Endothelial cell of umbilical vein (primary cell): ENCODE measurements around the gene GRIN3A. TPM values are rescaled to one million over a fixed set of nuclear protein-coding genes. Genes with fewer than 3 reads are reported as not detected.

Source experiments
- BruUV-seq: library from RNA; stranded (reverse); fragments of 400-500 nt; replicated peaks from 2 replicates; lab custom pipeline; 2021; lab: Mats Ljungman, UMichigan
- CTCF ChIA-PET: fragments of 300-600, 350-600 bp; sonication (Branson Sonifier 250); formaldehyde crosslinking; loops from one replicate; lab custom pipeline; 2021; ENCODE audit warnings: antibody characterized with exemption, inconsistent platforms; lab: Charles Lee
- POLR2A ChIA-PET: fragments of 300-600, 350-600 bp; sonication (Branson Sonifier 250); formaldehyde crosslinking; loops from one replicate; lab custom pipeline; 2021; ENCODE audit warnings: antibody characterized with exemption, inconsistent platforms; lab: Charles Lee
- DNase-seq: peaks from one replicate; pipeline ENCODE4 v3.0.0-alpha.2; 2011; ENCODE audit warnings: low read depth, low spot score
- FAIRE-seq: peaks from 2 replicates; lab custom pipeline; 2011; peaks lifted over from hg19 to GRCh38; lab: Jason Lieb, UNC
- H2AFZ ChIP-seq: 2 replicates; pipeline ENCODE4 v1.6.0; 2012; ENCODE audit warnings: low read depth, low read length, control low read depth, inconsistent platforms
- H3K27ac ChIP-seq: 2 replicates; pipeline ENCODE4 v1.5.1; 2011; ENCODE audit warnings: low read depth, mild to moderate bottlenecking, control low read depth, low read length, moderate library complexity; ENCODE audit not compliant: insufficient read depth
- H3K27me3 ChIP-seq, 2 experiments: 2 replicates each; pipeline versions ENCODE4 v1.6.0 to v1.6.1; 2011; ENCODE audit warnings: low read length in 2 of 2, mixed read lengths in 1 of 2; ENCODE audit not compliant: control insufficient read depth in 2 of 2, insufficient read depth in 2 of 2
- H3K36me3 ChIP-seq, 2 experiments: 2 replicates in 1 of 2; 3 replicates in 1 of 2; pipeline ENCODE4 v1.5.1; 2011; ENCODE audit warnings: low read length in 2 of 2, mild to moderate bottlenecking in 1 of 2, moderate library complexity in 1 of 2; ENCODE audit not compliant: control insufficient read depth in 2 of 2, insufficient read depth in 2 of 2; ENCODE audit errors: extremely low read depth in 1 of 2
- H3K4me1 ChIP-seq: 3 replicates; pipeline ENCODE4 v1.5.1; 2011; ENCODE audit warnings: mild to moderate bottlenecking, low read length; ENCODE audit not compliant: control insufficient read depth, insufficient read depth; ENCODE audit errors: extremely low read depth
- H3K4me2 ChIP-seq: 2 replicates; pipeline ENCODE4 v1.6.1; 2011; ENCODE audit warnings: low read length, control low read depth, mixed read lengths; ENCODE audit not compliant: insufficient read depth
- H3K4me3 ChIP-seq, 3 experiments: fragments of 200-600 bp in 1 of 3; sonication (generic), shearing (Covaris generic) in 1 of 3; replicated peaks in 1 of 3; 2 replicates each; pipeline ENCODE4 v1.5.1; 2011 to 2016; ENCODE audit warnings: control low read depth in 3 of 3, low read length in 3 of 3, mild to moderate bottlenecking in 2 of 3, inconsistent platforms in 1 of 3, low read depth in 1 of 3, moderate library complexity in 1 of 3; ENCODE audit not compliant: insufficient read depth in 1 of 3
- H3K79me2 ChIP-seq: 2 replicates; pipeline ENCODE4 v1.6.0; 2012; ENCODE audit warnings: low read length, inconsistent platforms; ENCODE audit not compliant: control insufficient read depth, insufficient read depth
- H3K9ac ChIP-seq: replicated peaks from 2 replicates; pipeline ENCODE3; 2011; ENCODE audit warnings: low read length, control low read depth; ENCODE audit not compliant: insufficient read depth; ENCODE audit errors: extremely low read depth
- H3K9me1 ChIP-seq: replicated peaks from 3 replicates; pipeline ENCODE4 v1.6.0; 2011; ENCODE audit warnings: mild to moderate bottlenecking, low read length; ENCODE audit not compliant: control insufficient read depth, insufficient read depth; ENCODE audit errors: extremely low read depth
- H3K9me3 ChIP-seq: replicated peaks from 2 replicates; pipeline ENCODE4 v1.5.1; 2012; ENCODE audit warnings: low read length, inconsistent platforms; ENCODE audit not compliant: control insufficient read depth, insufficient read depth
- H4K20me1 ChIP-seq: replicated peaks from 2 replicates; pipeline ENCODE3; 2011; ENCODE audit warnings: mild to moderate bottlenecking, low read length; ENCODE audit not compliant: control insufficient read depth, insufficient read depth; ENCODE audit errors: extremely low read depth
- EZH2 ChIP-seq: IDR thresholded peaks from 2 replicates; pipeline ENCODE4 v1.6.1; 2012; ENCODE audit warnings: borderline replicate concordance, low read depth, mild to moderate bottlenecking, moderate library complexity, low read length, inconsistent platforms; ENCODE audit not compliant: severe bottlenecking
- FOS ChIP-seq: IDR thresholded peaks from 2 replicates; pipeline ENCODE4 v1.6.1; 2011; ENCODE audit warnings: mild to moderate bottlenecking, low read length, moderate library complexity, borderline replicate concordance; ENCODE audit not compliant: insufficient read depth
- GATA2 ChIP-seq: IDR thresholded peaks from 2 replicates; pipeline ENCODE4 v1.7.0; 2011; ENCODE audit warnings: low read depth, mild to moderate bottlenecking, moderate library complexity, mixed read lengths, low read length; ENCODE audit not compliant: insufficient read length, insufficient read depth
- JUN ChIP-seq: IDR thresholded peaks from 2 replicates; pipeline ENCODE4 v1.6.1; 2011; ENCODE audit warnings: borderline replicate concordance, low read depth; ENCODE audit not compliant: insufficient read length, insufficient read depth
- MAX ChIP-seq: IDR thresholded peaks from 2 replicates; pipeline ENCODE4 v1.6.1; 2011; ENCODE audit not compliant: insufficient read depth, insufficient read length
- MYC ChIP-seq: IDR thresholded peaks from one replicate; pipeline ENCODE4 v1.6.1; 2011; ENCODE audit warnings: mild to moderate bottlenecking, low read depth, low read length
- POLR2A ChIP-seq: IDR thresholded peaks from 2 replicates; pipeline ENCODE4 v1.6.1; 2012; ENCODE audit warnings: low read depth, mild to moderate bottlenecking, control low read depth, low read length
- POLR2AphosphoS5 ChIP-seq: IDR thresholded peaks from 2 replicates; pipeline ENCODE4 v1.6.1; 2012; ENCODE audit warnings: low read depth, mild to moderate bottlenecking, control low read depth, low read length, moderate library complexity; ENCODE audit not compliant: insufficient read depth
- dilution Hi-C: fragments of 300-500 bp; cut with MboI; formaldehyde crosslinking; loops from one replicate; pipeline ENCODE4 v1.15.0; 2019; ENCODE audit warnings: low sequenced_read_pairs; ENCODE audit not compliant: extremely low pct_ligation_motif_present
- intact Hi-C: fragments of 100-400 bp; cut with micrococcal nuclease; formaldehyde crosslinking; loops from one replicate; pipeline ENCODE4 v1.10.0; 2022
- polyA plus RNA-seq, 4 experiments: library from polyadenylated mRNA; depleted of rRNA in 3 of 4; stranded (reverse) in 3 of 4; unstranded in 1 of 4; fragments of >200 nt; gene quantifications; 2 replicates each; pipeline versions ENCODE4 v1.2.1 to v1.2.3, GENCODE V29; 2011 to 2012; ENCODE audit warnings: missing spikeins in 1 of 4
- total RNA-seq: library from RNA; stranded (reverse); gene quantifications from 2 replicates; pipeline ENCODE4 v1.2.3, GENCODE V29; 2021
- TF ChIP-seq, protein P1 (sequence below), 2 donors: IDR thresholded peaks; 1 replicate in 1 of 2; 2 replicates in 1 of 2; pipeline ENCODE4 v1.5.1; 2011; ENCODE audit warnings: low read length in 2 of 2, mild to moderate bottlenecking in 2 of 2, moderate library complexity in 2 of 2, control low read depth in 1 of 2, inconsistent platforms in 1 of 2, low read depth in 1 of 2; ENCODE audit not compliant: insufficient read depth in 1 of 2; ENCODE audit errors: extremely low read depth in 1 of 2

Gene GRIN3A
- total and polyA plus RNA-seq, 2 donors (not counting 3 experiments of a cell fraction or from before 2014, with no cell fraction given) = not detected

DNA sequence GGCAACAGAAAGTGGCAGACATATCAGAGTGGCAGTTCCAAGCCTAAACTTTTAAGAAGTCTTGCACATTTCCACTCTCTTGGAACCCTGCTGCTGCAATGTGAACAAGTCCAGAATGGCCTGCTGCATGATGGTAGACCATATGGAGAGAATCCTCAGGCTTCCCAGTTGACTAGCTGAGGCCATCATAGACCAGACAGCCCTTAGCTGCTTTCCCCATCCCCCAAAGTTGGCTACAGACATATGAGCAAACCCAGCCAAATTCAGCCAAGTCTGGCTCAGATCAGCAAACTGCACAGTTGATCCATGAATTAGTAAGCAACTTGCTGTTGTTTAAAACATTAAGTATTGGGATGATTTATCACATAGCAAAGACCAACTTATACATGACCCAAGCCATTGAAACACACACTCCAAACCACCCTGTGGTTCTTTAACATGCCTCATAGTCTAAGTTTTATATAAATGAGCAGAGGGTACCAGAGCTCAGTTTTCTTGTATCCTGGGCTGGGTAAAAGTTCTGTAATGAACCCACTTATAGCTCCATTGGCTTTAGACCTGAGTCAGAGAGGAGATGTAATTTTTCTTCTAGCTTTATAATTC lies 163.6 kb downstream of the GRIN3A start:
- no peak for DNase-seq
- no peaks in the 10 kb centered on the region for H3K4me1 ChIP-seq
- H4K20me1 ChIP-seq = no peaks in the 10 kb centered on the region
- no peak overlapping the region for H3K4me3 ChIP-seq
- no peaks in the 10 kb centered on the region for H3K27me3 ChIP-seq
- TF ChIP-seq MYC (no peak), EZH2 (no peak), FOS (no peak), GATA2 (no peak), POLR2AphosphoS5 (no peak), JUN (no peak), MAX (no peak), POLR2A (no peak)
- TF ChIP-seq, protein P1, sequence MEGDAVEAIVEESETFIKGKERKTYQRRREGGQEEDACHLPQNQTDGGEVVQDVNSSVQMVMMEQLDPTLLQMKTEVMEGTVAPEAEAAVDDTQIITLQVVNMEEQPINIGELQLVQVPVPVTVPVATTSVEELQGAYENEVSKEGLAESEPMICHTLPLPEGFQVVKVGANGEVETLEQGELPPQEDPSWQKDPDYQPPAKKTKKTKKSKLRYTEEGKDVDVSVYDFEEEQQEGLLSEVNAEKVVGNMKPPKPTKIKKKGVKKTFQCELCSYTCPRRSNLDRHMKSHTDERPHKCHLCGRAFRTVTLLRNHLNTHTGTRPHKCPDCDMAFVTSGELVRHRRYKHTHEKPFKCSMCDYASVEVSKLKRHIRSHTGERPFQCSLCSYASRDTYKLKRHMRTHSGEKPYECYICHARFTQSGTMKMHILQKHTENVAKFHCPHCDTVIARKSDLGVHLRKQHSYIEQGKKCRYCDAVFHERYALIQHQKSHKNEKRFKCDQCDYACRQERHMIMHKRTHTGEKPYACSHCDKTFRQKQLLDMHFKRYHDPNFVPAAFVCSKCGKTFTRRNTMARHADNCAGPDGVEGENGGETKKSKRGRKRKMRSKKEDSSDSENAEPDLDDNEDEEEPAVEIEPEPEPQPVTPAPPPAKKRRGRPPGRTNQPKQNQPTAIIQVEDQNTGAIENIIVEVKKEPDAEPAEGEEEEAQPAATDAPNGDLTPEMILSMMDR (IDR thresholded peaks at IDR 0.05; ENCODE audit: extremely low read depth in 1 of 2, insufficient read depth in 1 of 2, low read depth in 1 of 2, low read length in 2 of 2) = no peak
- H3K27ac ChIP-seq = no peak overlapping the region
- dilution Hi-C loops = no loop called here
- no peaks in the 10 kb centered on the region for H3K79me2 ChIP-seq
- no peaks in the 10 kb centered on the region for H3K9me3 ChIP-seq
- H3K9me1 ChIP-seq = no peaks in the 10 kb centered on the region
- H3K4me2 ChIP-seq = no peak overlapping the region
- CTCF ChIA-PET = interaction anchor here (1.1 kb wide), 1 partner anchor 26 kb away, joined by 3 read pairs; no protein-coding TSS in a partner anchor
- POLR2A ChIA-PET = no interaction called here
- H2AFZ ChIP-seq = no peak overlapping the region
- H3K9ac ChIP-seq = no peak overlapping the region
- no TSS peak for BruUV-seq
- no peak for FAIRE-seq
- intact Hi-C loops = no loop called here
- no peaks in the 10 kb centered on the region for H3K36me3 ChIP-seq
